ENCODE results near the gene ACYP2.

GRCh38 chr2:54289917-54290316, 174.5 kb downstream of the ACYP2 start:
- TF ChIP-seq POLR2AphosphoS5 (IDR thresholded peaks at IDR 0.05) (no peak), POLR2A (IDR thresholded peaks at IDR 0.05) (no peak), CTCF (IDR thresholded peaks at IDR 0.05) (no peak), EP300 (IDR thresholded peaks at IDR 0.05) (no peak)
